Measurements from ENCODE around the gene KAT6B. TPM values are rescaled to one million over a fixed set of nuclear protein-coding genes. Genes with fewer than 3 reads are reported as not detected.

KAT6B gene
- total and polyA plus RNA-seq, 4 donors, result 5.0 to 161 (median 21.0) TPM

DNA sequence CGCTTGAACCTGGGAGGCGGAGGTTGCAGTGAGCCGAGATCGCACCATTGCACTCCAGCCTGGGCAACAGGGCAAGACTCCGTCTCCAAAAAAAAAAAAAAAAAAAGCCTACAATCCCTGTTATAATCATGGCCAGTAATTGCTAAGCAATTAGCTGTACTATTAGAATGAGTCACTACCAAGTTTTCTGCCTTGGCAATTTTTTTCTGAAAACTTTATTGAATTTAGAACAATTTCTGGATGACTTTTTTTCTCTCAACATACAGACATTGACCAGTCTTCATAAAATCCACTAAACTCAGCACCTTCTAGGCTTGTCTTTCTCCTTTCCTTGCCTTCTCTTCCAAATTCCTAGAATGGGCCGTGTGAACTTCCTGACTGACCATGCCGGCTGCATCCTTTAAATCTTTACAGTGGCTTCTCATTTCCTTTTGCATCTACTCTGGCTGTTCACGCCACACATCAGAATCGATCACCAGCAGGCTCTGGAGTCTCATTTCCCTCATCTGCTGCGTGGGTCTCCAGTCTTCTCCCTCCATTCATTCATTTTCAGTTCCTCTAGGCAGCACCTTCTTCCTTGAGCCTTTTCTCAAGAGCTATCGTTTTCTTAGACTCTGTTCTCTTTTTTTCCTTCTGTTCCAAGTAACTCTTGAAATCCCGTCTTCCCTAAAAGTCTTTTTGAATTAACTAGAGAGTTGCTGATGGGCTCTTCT lies 107.9 kb downstream of the KAT6B start:
- no peaks in the 10 kb centered on the region for H3K36me3 ChIP-seq (ENCODE audit: control insufficient read depth in 4 of 4, insufficient read depth in 4 of 4, low read length in 4 of 4)
- H3K27ac ChIP-seq (ENCODE audit: low read depth in 1 of 2, low read length in 1 of 2), result no peak overlapping the region
- 66 to 75% methylated on average over 12 of the region's 12 CpGs for WGBS, 2 donors
- TF ChIP-seq, protein P1, sequence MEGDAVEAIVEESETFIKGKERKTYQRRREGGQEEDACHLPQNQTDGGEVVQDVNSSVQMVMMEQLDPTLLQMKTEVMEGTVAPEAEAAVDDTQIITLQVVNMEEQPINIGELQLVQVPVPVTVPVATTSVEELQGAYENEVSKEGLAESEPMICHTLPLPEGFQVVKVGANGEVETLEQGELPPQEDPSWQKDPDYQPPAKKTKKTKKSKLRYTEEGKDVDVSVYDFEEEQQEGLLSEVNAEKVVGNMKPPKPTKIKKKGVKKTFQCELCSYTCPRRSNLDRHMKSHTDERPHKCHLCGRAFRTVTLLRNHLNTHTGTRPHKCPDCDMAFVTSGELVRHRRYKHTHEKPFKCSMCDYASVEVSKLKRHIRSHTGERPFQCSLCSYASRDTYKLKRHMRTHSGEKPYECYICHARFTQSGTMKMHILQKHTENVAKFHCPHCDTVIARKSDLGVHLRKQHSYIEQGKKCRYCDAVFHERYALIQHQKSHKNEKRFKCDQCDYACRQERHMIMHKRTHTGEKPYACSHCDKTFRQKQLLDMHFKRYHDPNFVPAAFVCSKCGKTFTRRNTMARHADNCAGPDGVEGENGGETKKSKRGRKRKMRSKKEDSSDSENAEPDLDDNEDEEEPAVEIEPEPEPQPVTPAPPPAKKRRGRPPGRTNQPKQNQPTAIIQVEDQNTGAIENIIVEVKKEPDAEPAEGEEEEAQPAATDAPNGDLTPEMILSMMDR (IDR thresholded peaks at IDR 0.05; ENCODE audit: control extremely low read depth, extremely low read depth), result no peak
- DNase-seq (no peak), ATAC-seq (ENCODE audit: insufficient read depth, low FRiP score) (no peak)
- H3K4me1 ChIP-seq (ENCODE audit: control insufficient read depth in 5 of 5, insufficient read depth in 5 of 5, low read length in 5 of 5), result peaks cover 5 to 28% (median 16%) of the 10 kb centered on the region in 5 donors
- no peak overlapping the region for H3K4me3 ChIP-seq
- H3K9me3 ChIP-seq (ENCODE audit: control insufficient read depth in 4 of 4, insufficient read depth in 3 of 4, low read length in 3 of 4), result no peaks in the 10 kb centered on the region
- no peaks in the 10 kb centered on the region for H3K27me3 ChIP-seq (ENCODE audit: control insufficient read depth in 3 of 3, insufficient read depth in 3 of 3, low read length in 2 of 3)
- H3K9ac ChIP-seq (ENCODE audit: insufficient read depth in 1 of 2, low read length in 2 of 2), result no peak overlapping the region

DNA sequence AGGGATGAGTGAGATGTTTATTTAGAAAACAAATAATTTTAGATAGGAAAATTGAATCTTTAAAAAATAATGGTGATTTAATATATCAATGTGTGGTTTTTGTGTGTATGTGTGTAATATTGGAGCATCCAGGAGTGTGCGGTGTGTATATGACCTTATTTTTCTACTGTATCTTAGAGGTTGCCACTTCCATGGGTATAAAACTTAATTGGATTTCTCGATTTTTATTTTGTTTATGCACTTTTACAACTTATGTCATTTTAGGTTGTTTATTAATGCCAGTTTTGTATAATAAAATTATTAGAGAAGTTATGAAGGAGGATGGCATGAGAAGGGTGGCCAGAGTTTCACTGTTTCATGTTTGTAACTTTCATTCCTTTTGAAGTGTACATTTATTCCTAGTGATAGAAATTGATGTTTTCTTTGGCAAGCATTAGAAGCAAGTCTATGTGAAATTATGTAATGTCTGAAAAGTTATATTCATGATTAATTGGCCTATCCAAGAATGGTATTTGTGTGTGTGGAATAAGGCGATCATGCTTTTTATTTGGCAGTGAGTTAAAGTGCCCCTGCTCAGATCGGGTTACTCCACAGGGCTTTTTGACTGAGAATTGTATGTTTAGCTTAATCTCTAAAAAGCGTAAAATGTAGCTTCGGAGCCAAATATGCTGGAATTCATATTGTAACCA lies 110.3 kb downstream of the KAT6B start:
- Histone ChIP-seq H3K27me3 (ENCODE audit: control insufficient read depth in 3 of 3, insufficient read depth in 3 of 3, low read length in 2 of 3) (no peaks in the 10 kb centered on the region), H3K4me3 (no peak overlapping the region), H3K27ac (ENCODE audit: low read depth in 1 of 2, low read length in 1 of 2) (no peak overlapping the region), H3K4me1 (ENCODE audit: control insufficient read depth in 5 of 5, insufficient read depth in 5 of 5, low read length in 5 of 5) (peaks cover 0 to 26% (median 16%) of the 10 kb centered on the region in 5 donors), H3K9ac (ENCODE audit: insufficient read depth in 1 of 2, low read length in 2 of 2) (peak overlapping the region in 1 of 2 donors; percentile 27), H3K9me3 (ENCODE audit: control insufficient read depth in 4 of 4, insufficient read depth in 3 of 4, low read length in 3 of 4) (no peaks in the 10 kb centered on the region), H3K36me3 (ENCODE audit: control insufficient read depth in 4 of 4, insufficient read depth in 4 of 4, low read length in 4 of 4) (no peaks in the 10 kb centered on the region)
- ATAC-seq (ENCODE audit: insufficient read depth, low FRiP score) (no peak), DNase-seq (peak in 2 of 3 donors; percentile 69 to 71)
- whole genome bisulfite sequencing, 2 donors, result 65 to 85% methylated on average over 6 of the region's 6 CpGs
- TF ChIP-seq, protein P1 (IDR thresholded peaks at IDR 0.05; ENCODE audit: control extremely low read depth, extremely low read depth), result no peak

DNA sequence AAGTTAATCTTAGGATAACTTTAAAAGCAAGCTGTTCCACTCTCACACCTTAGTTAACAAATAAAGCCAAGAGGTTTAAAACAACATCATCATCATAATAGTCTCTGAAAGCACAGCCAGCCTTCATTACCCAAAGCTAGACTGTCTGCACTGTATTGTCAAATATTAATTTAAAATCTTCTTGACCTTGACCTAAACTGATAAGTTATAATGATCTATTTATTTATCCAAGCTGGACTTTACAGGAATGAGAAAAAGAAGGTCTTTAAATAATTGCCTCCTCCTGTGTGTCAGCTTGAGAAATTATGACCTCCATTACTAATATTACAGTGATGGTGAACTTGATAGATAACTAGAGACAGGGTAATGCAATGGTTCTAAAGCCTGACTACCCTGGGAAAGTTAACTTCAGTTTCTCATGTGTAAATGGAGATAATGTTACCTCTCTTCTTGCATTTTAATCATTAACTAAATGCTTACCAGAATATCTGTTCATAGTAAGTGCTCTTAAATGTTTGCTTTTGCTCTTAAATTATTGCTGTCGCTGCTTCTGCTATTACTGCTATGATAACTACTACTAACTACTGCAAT lies 111.0 kb downstream of the KAT6B start:
- 65 to 74% methylated on average over 1 of the region's 1 CpG for WGBS, 2 donors
- Histone ChIP-seq H3K4me1 (ENCODE audit: control insufficient read depth in 5 of 5, insufficient read depth in 5 of 5, low read length in 5 of 5) (peaks cover 2 to 26% (median 16%) of the 10 kb centered on the region in 5 donors), H3K9ac (ENCODE audit: insufficient read depth in 1 of 2, low read length in 2 of 2) (peak overlapping the region in 1 of 2 donors; percentile 27), H3K36me3 (ENCODE audit: control insufficient read depth in 4 of 4, insufficient read depth in 4 of 4, low read length in 4 of 4) (no peaks in the 10 kb centered on the region), H3K27me3 (ENCODE audit: control insufficient read depth in 3 of 3, insufficient read depth in 3 of 3, low read length in 2 of 3) (no peaks in the 10 kb centered on the region), H3K27ac (ENCODE audit: low read depth in 1 of 2, low read length in 1 of 2) (no peak overlapping the region), H3K4me3 (no peak overlapping the region), H3K9me3 (ENCODE audit: control insufficient read depth in 4 of 4, insufficient read depth in 3 of 4, low read length in 3 of 4) (no peaks in the 10 kb centered on the region)
- ATAC-seq (ENCODE audit: insufficient read depth, low FRiP score), result no peak
- DNase-seq, result no peak
- TF ChIP-seq, protein P1 (IDR thresholded peaks at IDR 0.05; ENCODE audit: control extremely low read depth, extremely low read depth), result no peak

Data from lung (tissue), 12 donors.